ENCODE data around the gene GBA2. TPM values are rescaled to one million over a fixed set of nuclear protein-coding genes. Genes with fewer than 3 reads are reported as not detected.

The GBA2 gene
- total RNA-seq, 1 donor from 2014 or later: 53.7 TPM

GRCh38 chr9:35705836-35706430 lies 43.1 kb downstream of the GBA2 start:
- Histone ChIP-seq H3K27me3 (ENCODE audit: control insufficient read depth, insufficient read depth, low read length) (no peaks in the 10 kb centered on the region), H3K36me3 (ENCODE audit: control insufficient read depth, insufficient read depth, low read length) (peaks cover 14% of the 10 kb centered on the region), H3K4me3 (ENCODE audit: low read depth, low read length) (no peak overlapping the region)
- DNase-seq (ENCODE audit: low read depth): no peak
- TF ChIP-seq CTCF (IDR thresholded peaks at IDR 0.05; ENCODE audit: insufficient read depth, low read length, poor library complexity, severe bottlenecking): no peak

GRCh38 chr9:35705372-35705771 lies 43.7 kb downstream of the GBA2 start:
- no peak overlapping the region for H3K4me3 ChIP-seq (ENCODE audit: low read depth, low read length)
- peaks cover 13% of the 10 kb centered on the region for H3K36me3 ChIP-seq (ENCODE audit: control insufficient read depth, insufficient read depth, low read length)
- no peak for TF ChIP-seq CTCF (IDR thresholded peaks at IDR 0.05; ENCODE audit: insufficient read depth, low read length, poor library complexity, severe bottlenecking)
- no peaks in the 10 kb centered on the region for H3K27me3 ChIP-seq (ENCODE audit: control insufficient read depth, insufficient read depth, low read length)
- no peak for DNase-seq (ENCODE audit: low read depth)

GRCh38 chr9:35703906-35704672 lies 44.9 kb downstream of the GBA2 start:
- Histone ChIP-seq H3K36me3 (ENCODE audit: control insufficient read depth, insufficient read depth, low read length) (peaks cover 15% of the 10 kb centered on the region), H3K4me3 (ENCODE audit: low read depth, low read length) (no peak overlapping the region), H3K27me3 (ENCODE audit: control insufficient read depth, insufficient read depth, low read length) (no peaks in the 10 kb centered on the region)
- no peak for TF ChIP-seq CTCF (IDR thresholded peaks at IDR 0.05; ENCODE audit: insufficient read depth, low read length, poor library complexity, severe bottlenecking)
- no peak for DNase-seq (ENCODE audit: low read depth)

GRCh38 chr9:35702696-35703095 lies 46.3 kb downstream of the GBA2 start:
- no peak for TF ChIP-seq CTCF (IDR thresholded peaks at IDR 0.05; ENCODE audit: insufficient read depth, low read length, poor library complexity, severe bottlenecking)
- DNase-seq (ENCODE audit: low read depth): no peak
- no peaks in the 10 kb centered on the region for H3K27me3 ChIP-seq (ENCODE audit: control insufficient read depth, insufficient read depth, low read length)
- peaks cover 15% of the 10 kb centered on the region for H3K36me3 ChIP-seq (ENCODE audit: control insufficient read depth, insufficient read depth, low read length)
- H3K4me3 ChIP-seq (ENCODE audit: low read depth, low read length): no peak overlapping the region

- Histone ChIP-seq H3K4me3 (ENCODE audit: low read depth, low read length) (no peak overlapping the region), H3K36me3 (ENCODE audit: control insufficient read depth, insufficient read depth, low read length) (peaks cover 13% of the 10 kb centered on the region), H3K27me3 (ENCODE audit: control insufficient read depth, insufficient read depth, low read length) (no peaks in the 10 kb centered on the region)
- no peak for TF ChIP-seq CTCF (IDR thresholded peaks at IDR 0.05; ENCODE audit: insufficient read depth, low read length, poor library complexity, severe bottlenecking)
- no peak for DNase-seq (ENCODE audit: low read depth)
Observed at GRCh38 chr9:35700942-35701341, 48.1 kb downstream of the GBA2 start.
